HG03432 (cell line): ENCODE data around the gene SUFU.
"Not testable (repeated sequence)": the region's sequence is repeated elsewhere in the genome, so short reads cannot be mapped to it uniquely, and the experiment has no call there.

Experiments used
- ATAC-seq: cut with Tn5 transposase; IDR thresholded peaks from one replicate; pipeline ENCODE4 v1.9.1; 2021; ENCODE audit warnings: mild to moderate bottlenecking, moderate library complexity; ENCODE audit not compliant: unreplicated experiment

The SUFU gene

GRCh38 chr10:102479651-102480050 is 24.1 kb upstream of the SUFU start:
- no peak for ATAC-seq

- no peak for ATAC-seq
These were observed 23.4 kb upstream of the SUFU start for GRCh38 chr10:102480396-102480795.

- no peak for ATAC-seq
These were observed 19.8 kb upstream of the SUFU start for GRCh38 chr10:102484021-102484420.

- no peak for ATAC-seq
These were observed 18.5 kb upstream of the SUFU start for GRCh38 chr10:102485093-102485784.

- ATAC-seq = no peak
These were observed 12.6 kb upstream of the SUFU start for GRCh38 chr10:102491136-102491535.

GRCh38 chr10:102492344-102492939 is 11.3 kb upstream of the SUFU start:
- ATAC-seq = no peak

- no peak for ATAC-seq
These were observed 10.8 kb upstream of the SUFU start for GRCh38 chr10:102492983-102493382.

GRCh38 chr10:102493771-102494170 is 10.0 kb upstream of the SUFU start:
- no peak for ATAC-seq

GRCh38 chr10:102497545-102497944 is 6.2 kb upstream of the SUFU start:
- no peak for ATAC-seq

GRCh38 chr10:102499356-102499755 is 4.4 kb upstream of the SUFU start:
- ATAC-seq = no peak

GRCh38 chr10:102500686-102501085 is 3.1 kb upstream of the SUFU start:
- ATAC-seq = not testable (repeated sequence)

GRCh38 chr10:102501201-102502028 is 2.4 kb upstream of the SUFU start:
- ATAC-seq = no peak

- ATAC-seq = peak; percentile 73
These were observed 1.8 kb upstream of the SUFU start for GRCh38 chr10:102502029-102502336.

- ATAC-seq = peak; percentile 57
These were observed 1.2 kb upstream of the SUFU start, which contains the start of gene ACTR1A for GRCh38 chr10:102502337-102503151. Gene ACTR1A, minus strand, starts transcription at chr10:102502712. Its CDS starts 65 bp downstream, at chr10:102502647.

GRCh38 chr10:102504179-102504975 is 605 bp downstream of the SUFU start:
- ATAC-seq = no peak

- no peak for ATAC-seq
These were observed 1.2 kb downstream of the SUFU start for GRCh38 chr10:102504976-102505300.

GRCh38 chr10:102505462-102506115 is 1.8 kb downstream of the SUFU start:
- ATAC-seq = no peak

- no peak for ATAC-seq
These were observed 3.7 kb downstream of the SUFU start for GRCh38 chr10:102507521-102507920.

GRCh38 chr10:102508506-102508905 is 4.7 kb downstream of the SUFU start:
- no peak for ATAC-seq

GRCh38 chr10:102509387-102509786 is 5.6 kb downstream of the SUFU start:
- ATAC-seq = no peak
